WTC11 (cell line): Measurements from ENCODE around the gene SLC44A2. TPM values are rescaled to one million over a fixed set of nuclear protein-coding genes. Genes with fewer than 3 reads are reported as not detected.
A peak's percentile ranks its signal among the peaks of the same experiment; 100 is the strongest.

Source experiments
- ATAC-seq: fragments of 200-7000 bp; cut with Tn5 transposase; 2 replicates; pipeline ENCODE4 v1.10.0; 2021; ENCODE audit warnings: mild to moderate bottlenecking, moderate library complexity
- CTCF ChIA-PET: fragments of 300-600 bp; sonication (Branson Sonifier 250); formaldehyde crosslinking; loops from one replicate; lab custom pipeline; 2021; ENCODE audit warnings: antibody characterized with exemption; lab: Charles Lee
- POLR2A ChIA-PET: fragments of 350-600 bp; sonication (Branson Sonifier 250); formaldehyde crosslinking; loops from one replicate; lab custom pipeline; 2021; ENCODE audit warnings: antibody characterized with exemption; lab: Charles Lee
- DNase-seq: peaks from one replicate; pipeline ENCODE4 v3.0.0; 2021; ENCODE audit warnings: low spot score
- H3K27ac Mint-ChIP-seq: 2 replicates; pipeline ENCODE4 v1.8.0; 2021; ENCODE audit warnings: mixed read lengths
- H3K27me3 Mint-ChIP-seq: 2 replicates; pipeline ENCODE4 v1.8.0; 2021; ENCODE audit warnings: low read depth, mild to moderate bottlenecking, moderate library complexity, mixed read lengths
- H3K36me3 Mint-ChIP-seq: 2 replicates; pipeline ENCODE4 v1.8.0; 2021; ENCODE audit warnings: mixed read lengths
- H3K4me1 Mint-ChIP-seq: 2 replicates; pipeline ENCODE4 v1.8.0; 2022; ENCODE audit warnings: mixed read lengths
- H3K4me3 Mint-ChIP-seq: 2 replicates; pipeline ENCODE4 v1.8.0; 2021; ENCODE audit warnings: mild to moderate bottlenecking, moderate library complexity, mixed read lengths
- H3K9me3 Mint-ChIP-seq: 2 replicates; pipeline ENCODE4 v1.8.0; 2021; ENCODE audit warnings: mixed read lengths
- CREM ChIP-seq: sonication (generic); formaldehyde crosslinking; IDR thresholded peaks from 2 replicates; pipeline ENCODE4 v1.8.1; 2022; ENCODE audit warnings: mild to moderate bottlenecking, missing genetic modification reagents, moderate library complexity
- ESRRA ChIP-seq: sonication (generic); formaldehyde crosslinking; IDR thresholded peaks from 2 replicates; pipeline ENCODE4 v1.8.1; 2022; ENCODE audit warnings: mild to moderate bottlenecking, missing genetic modification reagents, borderline replicate concordance
- JAZF1 ChIP-seq: fragments of 250-450 bp; sonication (Bioruptor Pico); IDR thresholded peaks from 2 replicates; pipeline ENCODE4 v1.9.0; 2021; ENCODE audit warnings: moderate library complexity, mild to moderate bottlenecking, inconsistent platforms
- JUN ChIP-seq: sonication (generic); formaldehyde crosslinking; IDR thresholded peaks from 2 replicates; pipeline ENCODE4 v1.8.0; 2023; ENCODE audit warnings: mild to moderate bottlenecking, missing genetic modification reagents
- MYBL2 ChIP-seq: sonication (generic); formaldehyde crosslinking; IDR thresholded peaks from 2 replicates; pipeline ENCODE4 v1.8.1; 2023; ENCODE audit warnings: mild to moderate bottlenecking, moderate library complexity, missing genetic modification reagents
- NFE2L1 ChIP-seq: sonication (generic); formaldehyde crosslinking; IDR thresholded peaks from 2 replicates; pipeline ENCODE4 v1.8.1; 2023; ENCODE audit warnings: missing genetic modification reagents
- PRRX2 ChIP-seq: fragments of 250-450 bp; sonication (Bioruptor Pico); IDR thresholded peaks from 2 replicates; pipeline ENCODE4 v1.8.0; 2021; ENCODE audit warnings: mild to moderate bottlenecking
- TCF7 ChIP-seq: sonication (generic); formaldehyde crosslinking; IDR thresholded peaks from 2 replicates; pipeline ENCODE4 v1.8.0; 2022; ENCODE audit warnings: mild to moderate bottlenecking, low read depth, missing genetic modification reagents, moderate library complexity
- ZNF423 ChIP-seq: fragments of 250-450 bp; sonication (Bioruptor Pico); IDR thresholded peaks from 2 replicates; pipeline ENCODE4 v2.1.2; 2022; ENCODE audit warnings: mild to moderate bottlenecking, moderate library complexity
- ZNF512 ChIP-seq: sonication (generic); formaldehyde crosslinking; IDR thresholded peaks from 2 replicates; pipeline ENCODE4 v1.8.1; 2022; ENCODE audit warnings: missing genetic modification reagents, borderline replicate concordance
- ZNF671 ChIP-seq: fragments of 250-450 bp; sonication (Bioruptor Pico); IDR thresholded peaks from 2 replicates; pipeline ENCODE4 v1.8.0; 2021; ENCODE audit warnings: mild to moderate bottlenecking
- total RNA-seq: library from RNA; stranded (reverse); gene quantifications from 3 replicates; pipeline ENCODE4 v1.2.3, GENCODE V29; 2021
- TF ChIP-seq, protein P1 (sequence below): sonication (generic); formaldehyde crosslinking; IDR thresholded peaks from 2 replicates; pipeline ENCODE4 v1.8.0; 2022; ENCODE audit warnings: mild to moderate bottlenecking, missing genetic modification reagents
- TF ChIP-seq, protein P2 (sequence below): fragments of 250-450 bp; sonication (Bioruptor Pico); IDR thresholded peaks from 2 replicates; pipeline ENCODE4 v1.9.0; 2021; ENCODE audit warnings: mild to moderate bottlenecking
- TF ChIP-seq, protein P3 (sequence below): sonication (generic); formaldehyde crosslinking; IDR thresholded peaks from 2 replicates; pipeline ENCODE4 v1.8.0; 2023; ENCODE audit warnings: missing genetic modification reagents, mild to moderate bottlenecking, borderline replicate concordance
- TF ChIP-seq, protein P4 (sequence below): sonication (generic); formaldehyde crosslinking; IDR thresholded peaks from 2 replicates; pipeline ENCODE4 v1.8.1; 2022; ENCODE audit warnings: mild to moderate bottlenecking, missing genetic modification reagents, moderate library complexity, borderline replicate concordance
- TF ChIP-seq, protein P5 (sequence below): fragments of 250-450 bp; sonication (Bioruptor Pico); IDR thresholded peaks from 2 replicates; pipeline ENCODE4 v1.8.0; 2021; ENCODE audit warnings: mild to moderate bottlenecking
- TF ChIP-seq, protein P6 (sequence below): sonication (generic); formaldehyde crosslinking; IDR thresholded peaks from 2 replicates; pipeline ENCODE4 v1.8.0; 2022; ENCODE audit warnings: missing genetic modification reagents
- TF ChIP-seq, protein P7 (sequence below): sonication (generic); formaldehyde crosslinking; IDR thresholded peaks from 2 replicates; pipeline ENCODE4 v1.8.1; 2023; ENCODE audit warnings: mild to moderate bottlenecking, missing genetic modification reagents

The SLC44A2 gene
- total RNA-seq, 1 experiment from 2014 or later, result 109 TPM

- Mint-ChIP-seq H3K27ac (peak overlapping the region; percentile 87), H3K4me3 (no peak overlapping the region), H3K4me1 (peaks cover 22% of the 10 kb centered on the region), H3K9me3 (no peaks in the 10 kb centered on the region), H3K27me3 (no peaks in the 10 kb centered on the region), H3K36me3 (peaks cover 53% of the 10 kb centered on the region)
- DNase-seq (no peak), ATAC-seq (no peak)
- CTCF ChIA-PET, result interaction anchor here (1.1 to 2.8 kb wide), 4 partner anchors 9 to 150 kb away, joined by 3 to 11 read pairs (median 8); no protein-coding TSS in a partner anchor
- POLR2A ChIA-PET, result no interaction called here
- TF ChIP-seq, protein P1, sequence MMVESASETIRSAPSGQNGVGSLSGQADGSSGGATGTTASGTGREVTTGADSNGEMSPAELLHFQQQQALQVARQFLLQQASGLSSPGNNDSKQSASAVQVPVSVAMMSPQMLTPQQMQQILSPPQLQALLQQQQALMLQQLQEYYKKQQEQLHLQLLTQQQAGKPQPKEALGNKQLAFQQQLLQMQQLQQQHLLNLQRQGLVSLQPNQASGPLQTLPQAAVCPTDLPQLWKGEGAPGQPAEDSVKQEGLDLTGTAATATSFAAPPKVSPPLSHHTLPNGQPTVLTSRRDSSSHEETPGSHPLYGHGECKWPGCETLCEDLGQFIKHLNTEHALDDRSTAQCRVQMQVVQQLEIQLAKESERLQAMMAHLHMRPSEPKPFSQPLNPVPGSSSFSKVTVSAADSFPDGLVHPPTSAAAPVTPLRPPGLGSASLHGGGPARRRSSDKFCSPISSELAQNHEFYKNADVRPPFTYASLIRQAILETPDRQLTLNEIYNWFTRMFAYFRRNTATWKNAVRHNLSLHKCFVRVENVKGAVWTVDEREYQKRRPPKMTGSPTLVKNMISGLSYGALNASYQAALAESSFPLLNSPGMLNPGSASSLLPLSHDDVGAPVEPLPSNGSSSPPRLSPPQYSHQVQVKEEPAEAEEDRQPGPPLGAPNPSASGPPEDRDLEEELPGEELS (CRISPR knock-in tag), result no peak
- TF ChIP-seq TCF7 (CRISPR knock-in tag), result no peak
- TF ChIP-seq, protein P2, sequence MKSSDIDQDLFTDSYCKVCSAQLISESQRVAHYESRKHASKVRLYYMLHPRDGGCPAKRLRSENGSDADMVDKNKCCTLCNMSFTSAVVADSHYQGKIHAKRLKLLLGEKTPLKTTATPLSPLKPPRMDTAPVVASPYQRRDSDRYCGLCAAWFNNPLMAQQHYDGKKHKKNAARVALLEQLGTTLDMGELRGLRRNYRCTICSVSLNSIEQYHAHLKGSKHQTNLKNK (CRISPR knock-in tag), result no peak
- no peak for TF ChIP-seq PRRX2
- TF ChIP-seq NFE2L1 (CRISPR knock-in tag), result no peak
- TF ChIP-seq, protein P3, sequence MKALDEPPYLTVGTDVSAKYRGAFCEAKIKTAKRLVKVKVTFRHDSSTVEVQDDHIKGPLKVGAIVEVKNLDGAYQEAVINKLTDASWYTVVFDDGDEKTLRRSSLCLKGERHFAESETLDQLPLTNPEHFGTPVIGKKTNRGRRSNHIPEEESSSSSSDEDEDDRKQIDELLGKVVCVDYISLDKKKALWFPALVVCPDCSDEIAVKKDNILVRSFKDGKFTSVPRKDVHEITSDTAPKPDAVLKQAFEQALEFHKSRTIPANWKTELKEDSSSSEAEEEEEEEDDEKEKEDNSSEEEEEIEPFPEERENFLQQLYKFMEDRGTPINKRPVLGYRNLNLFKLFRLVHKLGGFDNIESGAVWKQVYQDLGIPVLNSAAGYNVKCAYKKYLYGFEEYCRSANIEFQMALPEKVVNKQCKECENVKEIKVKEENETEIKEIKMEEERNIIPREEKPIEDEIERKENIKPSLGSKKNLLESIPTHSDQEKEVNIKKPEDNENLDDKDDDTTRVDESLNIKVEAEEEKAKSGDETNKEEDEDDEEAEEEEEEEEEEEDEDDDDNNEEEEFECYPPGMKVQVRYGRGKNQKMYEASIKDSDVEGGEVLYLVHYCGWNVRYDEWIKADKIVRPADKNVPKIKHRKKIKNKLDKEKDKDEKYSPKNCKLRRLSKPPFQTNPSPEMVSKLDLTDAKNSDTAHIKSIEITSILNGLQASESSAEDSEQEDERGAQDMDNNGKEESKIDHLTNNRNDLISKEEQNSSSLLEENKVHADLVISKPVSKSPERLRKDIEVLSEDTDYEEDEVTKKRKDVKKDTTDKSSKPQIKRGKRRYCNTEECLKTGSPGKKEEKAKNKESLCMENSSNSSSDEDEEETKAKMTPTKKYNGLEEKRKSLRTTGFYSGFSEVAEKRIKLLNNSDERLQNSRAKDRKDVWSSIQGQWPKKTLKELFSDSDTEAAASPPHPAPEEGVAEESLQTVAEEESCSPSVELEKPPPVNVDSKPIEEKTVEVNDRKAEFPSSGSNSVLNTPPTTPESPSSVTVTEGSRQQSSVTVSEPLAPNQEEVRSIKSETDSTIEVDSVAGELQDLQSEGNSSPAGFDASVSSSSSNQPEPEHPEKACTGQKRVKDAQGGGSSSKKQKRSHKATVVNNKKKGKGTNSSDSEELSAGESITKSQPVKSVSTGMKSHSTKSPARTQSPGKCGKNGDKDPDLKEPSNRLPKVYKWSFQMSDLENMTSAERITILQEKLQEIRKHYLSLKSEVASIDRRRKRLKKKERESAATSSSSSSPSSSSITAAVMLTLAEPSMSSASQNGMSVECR, result no peak
- no peak for TF ChIP-seq MYBL2
- TF ChIP-seq, protein P4, sequence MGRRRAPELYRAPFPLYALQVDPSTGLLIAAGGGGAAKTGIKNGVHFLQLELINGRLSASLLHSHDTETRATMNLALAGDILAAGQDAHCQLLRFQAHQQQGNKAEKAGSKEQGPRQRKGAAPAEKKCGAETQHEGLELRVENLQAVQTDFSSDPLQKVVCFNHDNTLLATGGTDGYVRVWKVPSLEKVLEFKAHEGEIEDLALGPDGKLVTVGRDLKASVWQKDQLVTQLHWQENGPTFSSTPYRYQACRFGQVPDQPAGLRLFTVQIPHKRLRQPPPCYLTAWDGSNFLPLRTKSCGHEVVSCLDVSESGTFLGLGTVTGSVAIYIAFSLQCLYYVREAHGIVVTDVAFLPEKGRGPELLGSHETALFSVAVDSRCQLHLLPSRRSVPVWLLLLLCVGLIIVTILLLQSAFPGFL, result no peak
- no peak for TF ChIP-seq ZNF512 (CRISPR knock-in tag)
- TF ChIP-seq, protein P5, sequence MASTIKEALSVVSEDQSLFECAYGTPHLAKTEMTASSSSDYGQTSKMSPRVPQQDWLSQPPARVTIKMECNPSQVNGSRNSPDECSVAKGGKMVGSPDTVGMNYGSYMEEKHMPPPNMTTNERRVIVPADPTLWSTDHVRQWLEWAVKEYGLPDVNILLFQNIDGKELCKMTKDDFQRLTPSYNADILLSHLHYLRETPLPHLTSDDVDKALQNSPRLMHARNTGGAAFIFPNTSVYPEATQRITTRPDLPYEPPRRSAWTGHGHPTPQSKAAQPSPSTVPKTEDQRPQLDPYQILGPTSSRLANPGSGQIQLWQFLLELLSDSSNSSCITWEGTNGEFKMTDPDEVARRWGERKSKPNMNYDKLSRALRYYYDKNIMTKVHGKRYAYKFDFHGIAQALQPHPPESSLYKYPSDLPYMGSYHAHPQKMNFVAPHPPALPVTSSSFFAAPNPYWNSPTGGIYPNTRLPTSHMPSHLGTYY (CRISPR knock-in tag), result no peak
- TF ChIP-seq CREM, result no peak
- no peak for TF ChIP-seq JUN
- TF ChIP-seq, protein P6, sequence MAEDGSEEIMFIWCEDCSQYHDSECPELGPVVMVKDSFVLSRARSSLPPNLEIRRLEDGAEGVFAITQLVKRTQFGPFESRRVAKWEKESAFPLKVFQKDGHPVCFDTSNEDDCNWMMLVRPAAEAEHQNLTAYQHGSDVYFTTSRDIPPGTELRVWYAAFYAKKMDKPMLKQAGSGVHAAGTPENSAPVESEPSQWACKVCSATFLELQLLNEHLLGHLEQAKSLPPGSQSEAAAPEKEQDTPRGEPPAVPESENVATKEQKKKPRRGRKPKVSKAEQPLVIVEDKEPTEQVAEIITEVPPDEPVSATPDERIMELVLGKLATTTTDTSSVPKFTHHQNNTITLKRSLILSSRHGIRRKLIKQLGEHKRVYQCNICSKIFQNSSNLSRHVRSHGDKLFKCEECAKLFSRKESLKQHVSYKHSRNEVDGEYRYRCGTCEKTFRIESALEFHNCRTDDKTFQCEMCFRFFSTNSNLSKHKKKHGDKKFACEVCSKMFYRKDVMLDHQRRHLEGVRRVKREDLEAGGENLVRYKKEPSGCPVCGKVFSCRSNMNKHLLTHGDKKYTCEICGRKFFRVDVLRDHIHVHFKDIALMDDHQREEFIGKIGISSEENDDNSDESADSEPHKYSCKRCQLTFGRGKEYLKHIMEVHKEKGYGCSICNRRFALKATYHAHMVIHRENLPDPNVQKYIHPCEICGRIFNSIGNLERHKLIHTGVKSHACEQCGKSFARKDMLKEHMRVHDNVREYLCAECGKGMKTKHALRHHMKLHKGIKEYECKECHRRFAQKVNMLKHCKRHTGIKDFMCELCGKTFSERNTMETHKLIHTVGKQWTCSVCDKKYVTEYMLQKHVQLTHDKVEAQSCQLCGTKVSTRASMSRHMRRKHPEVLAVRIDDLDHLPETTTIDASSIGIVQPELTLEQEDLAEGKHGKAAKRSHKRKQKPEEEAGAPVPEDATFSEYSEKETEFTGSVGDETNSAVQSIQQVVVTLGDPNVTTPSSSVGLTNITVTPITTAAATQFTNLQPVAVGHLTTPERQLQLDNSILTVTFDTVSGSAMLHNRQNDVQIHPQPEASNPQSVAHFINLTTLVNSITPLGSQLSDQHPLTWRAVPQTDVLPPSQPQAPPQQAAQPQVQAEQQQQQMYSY (CRISPR knock-in tag), result no peak
- no peak for TF ChIP-seq ZNF671 (CRISPR knock-in tag)
- TF ChIP-seq ESRRA (CRISPR knock-in tag), result no peak
- no peak for TF ChIP-seq JAZF1 (CRISPR knock-in tag)
- TF ChIP-seq, protein P7, sequence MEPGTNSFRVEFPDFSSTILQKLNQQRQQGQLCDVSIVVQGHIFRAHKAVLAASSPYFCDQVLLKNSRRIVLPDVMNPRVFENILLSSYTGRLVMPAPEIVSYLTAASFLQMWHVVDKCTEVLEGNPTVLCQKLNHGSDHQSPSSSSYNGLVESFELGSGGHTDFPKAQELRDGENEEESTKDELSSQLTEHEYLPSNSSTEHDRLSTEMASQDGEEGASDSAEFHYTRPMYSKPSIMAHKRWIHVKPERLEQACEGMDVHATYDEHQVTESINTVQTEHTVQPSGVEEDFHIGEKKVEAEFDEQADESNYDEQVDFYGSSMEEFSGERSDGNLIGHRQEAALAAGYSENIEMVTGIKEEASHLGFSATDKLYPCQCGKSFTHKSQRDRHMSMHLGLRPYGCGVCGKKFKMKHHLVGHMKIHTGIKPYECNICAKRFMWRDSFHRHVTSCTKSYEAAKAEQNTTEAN (CRISPR knock-in tag), result no peak
- no peak for TF ChIP-seq ZNF423
These were observed 66.0 kb downstream of the SLC44A2 start for GRCh38 chr19:10691178-10691881.
